HG03575 (cell line): ENCODE data around the gene CLIP1.
"Not testable (repeated sequence)": the region's sequence is repeated elsewhere in the genome, so short reads cannot be mapped to it uniquely, and the experiment has no call there.

Experiments
- ATAC-seq: cut with Tn5 transposase; IDR thresholded peaks from one replicate; pipeline ENCODE4 v1.9.1; 2021; ENCODE audit not compliant: unreplicated experiment, insufficient number of reproducible peaks, low FRiP score; ENCODE audit errors: extremely low read depth

Gene CLIP1

DNA sequence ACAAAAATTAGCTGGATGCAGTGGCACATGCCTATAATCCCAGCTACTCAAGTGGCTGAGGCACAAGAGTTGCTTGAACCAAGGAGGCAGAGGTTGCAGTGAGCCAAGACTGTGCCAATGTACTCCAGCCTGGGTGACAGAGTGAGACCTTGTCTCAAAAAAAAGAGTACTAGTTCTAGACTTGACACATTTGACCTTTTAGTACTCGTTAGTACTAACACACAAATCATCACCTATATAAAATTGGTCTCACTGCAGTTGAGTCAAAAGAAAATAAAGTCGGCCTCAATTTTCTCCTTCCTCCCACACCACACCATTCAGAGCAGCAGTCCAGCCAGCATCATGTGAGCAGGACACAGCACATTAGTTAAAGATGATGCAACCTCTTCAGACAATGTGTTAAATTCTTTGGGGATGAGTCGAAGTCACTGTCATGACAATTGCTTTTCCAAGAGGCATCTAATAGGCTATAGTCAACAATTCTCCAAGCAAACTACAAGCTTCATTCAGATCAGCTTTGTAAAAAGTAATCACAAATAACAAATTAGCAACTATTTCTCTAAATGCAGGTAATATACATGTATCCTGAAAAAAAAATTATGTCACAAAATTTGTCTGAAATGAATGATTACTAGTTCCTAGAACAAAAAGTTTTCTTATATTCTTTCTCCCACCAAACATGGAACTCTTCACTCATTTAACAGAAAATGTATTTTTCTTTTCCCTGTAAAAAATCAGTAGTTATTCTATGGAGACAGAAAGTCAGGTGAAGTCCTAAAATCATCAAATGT, 55.6 kb downstream of the CLIP1 start:
- ATAC-seq: no peak

- ATAC-seq: not testable (repeated sequence)
Measured at GRCh38 chr12:122365226-122365625, 57.2 kb downstream of the CLIP1 start.

DNA sequence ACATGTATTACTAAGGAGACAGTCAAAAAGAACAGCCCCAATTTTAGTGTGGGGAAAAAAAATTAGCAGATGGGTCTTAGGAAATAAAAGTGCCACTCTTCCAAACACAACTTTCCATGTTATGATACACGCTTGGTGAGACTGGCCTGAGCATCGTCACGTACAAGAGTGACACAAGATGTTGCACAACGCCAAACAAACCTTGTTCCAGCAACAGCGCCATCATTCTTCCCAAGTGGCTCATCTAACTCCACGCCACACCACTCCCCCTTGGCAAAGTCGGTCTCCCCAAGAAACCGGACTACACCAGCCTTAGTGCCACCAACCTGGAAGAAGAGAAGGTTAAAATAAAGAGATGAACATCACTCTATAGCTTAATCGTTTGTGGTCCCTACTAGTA, 58.7 kb downstream of the CLIP1 start:
- ATAC-seq: no peak

DNA sequence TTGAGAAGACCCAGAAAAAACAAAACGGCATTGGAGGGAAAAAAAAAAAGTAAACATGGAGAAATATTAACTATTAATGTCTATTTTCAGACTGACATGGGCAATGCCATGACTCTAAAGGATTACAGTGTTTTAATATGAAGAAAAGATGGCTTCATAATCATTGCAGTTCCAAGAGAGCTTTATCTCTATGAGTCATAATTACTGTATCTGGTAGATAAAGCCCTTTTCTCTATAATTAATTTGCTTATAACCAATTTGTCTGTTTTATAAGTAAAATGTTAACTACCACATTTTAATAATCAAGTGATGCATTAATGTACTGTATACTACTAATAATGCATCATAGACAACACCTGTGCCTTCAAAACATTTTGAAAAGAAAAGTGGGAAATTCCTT, 59.7 kb downstream of the CLIP1 start:
- no peak for ATAC-seq

DNA sequence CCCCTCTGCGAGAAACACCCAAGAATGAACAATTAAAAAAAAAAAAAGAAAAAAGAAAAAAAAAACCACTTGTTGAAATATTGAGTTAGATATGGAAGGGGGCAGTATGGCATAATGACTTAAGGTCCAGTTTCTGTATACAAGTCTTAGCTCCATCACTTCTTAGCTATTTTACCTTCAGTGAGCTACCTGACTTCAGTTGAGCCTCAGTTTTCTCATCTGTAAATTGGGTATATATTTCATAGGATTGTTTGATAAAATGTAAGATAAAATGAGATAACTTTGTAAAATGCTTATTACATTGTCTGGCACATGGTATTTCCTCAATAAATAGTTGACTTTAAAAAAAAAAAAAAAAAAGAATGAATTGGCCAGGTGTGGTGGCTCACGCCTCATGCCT, 64.1 kb downstream of the CLIP1 start:
- not testable (repeated sequence) for ATAC-seq

DNA sequence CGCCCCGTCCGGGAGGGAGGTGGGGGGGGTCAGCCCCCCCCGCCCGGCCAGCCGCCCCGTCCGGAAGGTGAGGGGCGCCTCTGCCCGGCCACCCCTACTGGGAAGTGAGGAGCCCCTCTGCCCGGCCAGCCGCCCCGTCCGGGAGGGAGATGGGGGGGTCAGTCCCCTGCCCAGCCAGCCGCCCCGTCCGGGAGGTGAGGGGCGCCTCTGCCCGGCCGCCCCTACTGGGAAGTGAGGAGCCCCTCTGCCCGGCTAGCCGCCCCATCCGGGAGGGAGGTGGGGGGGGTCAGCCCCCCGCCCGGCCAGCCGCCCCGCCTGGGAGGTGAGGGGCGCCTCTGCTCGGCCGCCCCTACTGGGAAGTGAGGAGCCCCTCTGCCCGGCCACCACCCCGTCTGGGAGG, 64.9 kb downstream of the CLIP1 start:
- not testable (repeated sequence) for ATAC-seq

- ATAC-seq: not testable (repeated sequence)
Measured at GRCh38 chr12:122356991-122357390, 65.5 kb downstream of the CLIP1 start.

- ATAC-seq: no peak
Measured at GRCh38 chr12:122356192-122356635, 66.3 kb downstream of the CLIP1 start.

DNA sequence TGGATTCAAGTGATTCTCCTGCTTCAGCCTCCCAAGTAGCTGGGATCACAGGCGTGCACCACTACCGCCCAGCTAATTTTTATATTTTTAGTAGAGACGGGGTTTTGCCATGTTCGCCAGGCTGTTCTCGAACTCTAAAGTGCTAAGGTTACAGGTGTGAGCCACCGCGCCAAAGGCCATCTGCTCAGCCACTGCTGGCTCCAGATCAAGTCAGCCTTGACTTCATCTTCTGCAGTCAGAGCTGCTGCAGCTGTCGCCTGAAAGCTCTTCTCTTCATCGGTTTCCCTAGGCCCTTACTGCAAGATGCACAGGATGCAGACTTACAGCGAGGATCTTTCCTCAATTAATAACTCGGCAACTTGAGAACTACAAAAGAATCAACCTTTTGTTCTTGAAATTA, 66.8 kb downstream of the CLIP1 start:
- no peak for ATAC-seq

DNA sequence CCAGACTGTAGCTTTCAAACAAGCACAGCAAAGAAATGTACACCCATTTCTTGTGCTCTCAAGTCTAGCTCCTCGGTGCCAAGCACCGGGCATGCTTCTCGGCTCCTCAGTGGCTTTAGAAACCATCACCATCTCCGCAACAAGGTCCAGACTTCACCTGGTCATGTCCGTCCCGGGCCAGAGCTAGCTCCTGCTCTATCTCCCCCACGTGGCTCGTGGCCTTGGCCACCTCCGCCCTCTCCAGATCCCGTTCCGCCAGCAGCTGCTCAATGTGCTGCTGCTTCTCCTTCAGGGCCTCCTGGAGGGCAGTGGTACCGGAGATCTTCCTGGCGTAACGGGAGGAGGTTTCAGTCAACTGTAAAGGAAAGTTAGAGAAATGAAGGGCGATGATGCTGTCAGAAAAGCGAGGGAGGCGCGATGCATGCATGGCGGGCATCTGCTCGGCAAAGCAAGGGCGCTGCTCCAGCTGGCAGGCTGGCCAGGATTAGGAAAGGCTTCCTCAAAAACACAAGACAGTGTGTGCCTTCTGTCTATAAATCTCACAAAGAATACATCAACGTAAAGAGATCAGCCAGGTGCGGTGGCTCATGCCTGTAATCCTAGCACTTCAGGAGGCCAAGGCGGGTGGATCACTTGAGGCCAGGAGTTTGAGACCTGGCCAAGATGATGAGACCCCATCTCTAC, 67.4 kb downstream of the CLIP1 start:
- no peak for ATAC-seq

DNA sequence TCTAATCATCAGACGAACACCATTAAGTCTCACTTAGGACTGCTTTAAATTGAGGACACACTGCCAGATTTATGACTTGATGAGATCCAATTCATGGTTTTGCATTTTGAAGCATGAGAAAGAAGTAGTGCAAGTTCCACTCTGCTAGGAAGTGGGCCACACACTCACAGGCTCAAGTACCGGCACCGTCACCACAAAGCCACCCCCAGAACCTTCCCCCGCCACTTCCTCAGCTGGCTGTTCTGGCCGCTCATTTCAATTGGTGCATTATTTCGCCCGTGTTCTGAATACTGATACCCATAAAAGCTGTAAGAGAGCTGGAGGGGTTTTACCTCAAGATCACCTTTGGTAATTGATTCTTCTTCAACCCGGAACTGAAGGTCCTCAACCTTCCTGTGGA, 70.1 kb downstream of the CLIP1 start:
- ATAC-seq: no peak

- ATAC-seq: no peak
Measured at GRCh38 chr12:122350141-122350848, 72.2 kb downstream of the CLIP1 start.

GRCh38 chr12:122349078-122349477, 73.4 kb downstream of the CLIP1 start:
- ATAC-seq: no peak

DNA sequence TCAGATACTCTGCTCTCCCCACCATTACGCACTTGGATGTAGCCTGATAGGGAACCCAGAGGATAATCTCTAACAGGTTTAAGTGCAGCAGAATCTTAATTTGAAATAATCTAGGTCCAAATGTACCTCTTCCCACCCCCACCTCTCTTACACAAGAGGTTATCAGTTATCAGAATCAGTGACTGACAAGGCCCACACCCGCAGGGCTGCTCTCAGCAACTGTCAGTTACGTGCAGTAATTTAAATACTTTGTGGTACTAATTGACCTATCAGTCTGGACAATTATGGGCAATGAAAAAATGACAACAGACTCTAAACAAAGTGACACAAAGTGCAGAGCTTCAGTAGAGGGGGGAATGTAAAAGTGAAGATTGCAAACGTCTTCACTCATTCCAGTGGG, 74.0 kb downstream of the CLIP1 start:
- ATAC-seq: no peak

- ATAC-seq: no peak
Measured at GRCh38 chr12:122346054-122346453, 76.4 kb downstream of the CLIP1 start.

GRCh38 chr12:122345042-122345441, 77.4 kb downstream of the CLIP1 start:
- no peak for ATAC-seq

- ATAC-seq: no peak
Measured at GRCh38 chr12:122336015-122336946, 86.2 kb downstream of the CLIP1 start.

- ATAC-seq: no peak
Measured at GRCh38 chr12:122333142-122334087, 89.1 kb downstream of the CLIP1 start.
